DMS53 treated with DMSO at 0.1 percent for 48 hours (cell line): ENCODE data around the gene FGFR1OP2.
"Not testable (repeated sequence)": the region's sequence is repeated elsewhere in the genome, so short reads cannot be mapped to it uniquely, and the experiment has no call there.

Source experiments
- DNase-seq: peaks from one replicate; lab custom pipeline; 2025; ENCODE audit not compliant: unreplicated experiment; lab: John Stamatoyannopoulos, UW

The FGFR1OP2 gene

GRCh38 chr12:26937863-26938700, at the start of gene FGFR1OP2, which contains the start of gene INTS13:
Gene FGFR1OP2, plus strand, starts transcription at chr12:26938470. Its CDS starts 15,689 bp downstream, at chr12:26954159.
Gene INTS13, minus strand, starts transcription at chr12:26937981. Its CDS starts 1,178 bp downstream, at chr12:26936803.
- peak; percentile 100 for DNase-seq

GRCh38 chr12:26890784-26891183, 47.5 kb upstream of the FGFR1OP2 start:
- DNase-seq: no peak

DNA sequence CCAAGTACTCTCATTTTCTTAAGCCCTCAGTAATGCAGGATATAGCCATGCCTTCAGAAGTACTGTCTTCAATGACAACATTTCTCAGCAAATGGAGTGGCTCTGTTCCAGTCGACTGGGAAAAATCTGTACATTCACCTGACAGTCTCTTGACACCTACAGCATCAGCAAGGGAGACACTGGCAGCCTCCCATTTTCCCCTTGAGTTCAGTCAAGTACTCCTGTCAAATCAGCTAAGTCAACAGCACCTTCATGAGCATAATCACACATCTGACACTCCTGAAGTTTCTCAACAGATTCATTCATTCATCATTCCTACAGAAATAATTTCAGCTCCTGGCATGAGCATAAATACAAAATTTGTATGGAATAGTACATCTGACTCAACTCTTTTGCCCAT, 46.6 kb upstream of the FGFR1OP2 start:
- peak; percentile 33 for DNase-seq

DNA sequence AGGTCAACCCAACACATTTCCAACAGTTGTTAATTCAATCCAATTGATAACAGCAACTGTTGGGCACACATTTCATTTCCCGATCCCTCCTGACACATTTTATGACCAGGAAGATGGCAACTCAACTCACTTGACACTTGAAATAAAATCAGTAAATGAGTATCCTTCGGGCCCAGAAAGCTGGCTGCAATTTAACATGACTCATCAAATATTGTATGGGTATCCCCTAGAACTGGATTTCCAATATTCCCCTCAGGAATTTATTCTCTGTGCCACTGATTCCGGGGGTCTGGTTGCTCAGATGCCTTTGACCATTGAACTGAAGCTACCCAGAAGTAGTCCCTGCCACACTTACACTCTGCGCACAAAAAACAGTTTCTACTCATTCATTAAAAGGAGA, 42.6 kb upstream of the FGFR1OP2 start:
- no peak for DNase-seq

DNA sequence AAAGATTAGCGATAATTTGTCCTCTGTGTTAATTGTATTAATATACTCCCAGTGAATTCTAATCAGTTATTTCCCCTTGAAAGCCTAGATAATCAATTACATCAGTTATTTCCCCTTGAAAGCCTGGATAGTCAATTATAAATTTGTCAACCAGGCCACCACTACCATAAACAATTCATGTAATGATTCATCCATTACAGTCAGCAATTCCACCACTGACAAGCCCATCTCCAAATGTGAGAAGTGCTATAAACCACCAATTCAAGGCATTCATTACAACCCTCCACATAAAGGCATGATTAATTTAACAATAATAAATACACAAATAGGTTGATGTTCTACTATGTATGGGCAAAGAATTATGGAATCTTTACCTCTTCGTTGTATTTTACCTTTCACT, 41.4 kb upstream of the FGFR1OP2 start:
- DNase-seq: no peak

- DNase-seq: not testable (repeated sequence)
Measured at GRCh38 chr12:26903396-26903795, 34.9 kb upstream of the FGFR1OP2 start.

- DNase-seq: no peak
Measured at GRCh38 chr12:26906024-26906423, 32.2 kb upstream of the FGFR1OP2 start.

DNA sequence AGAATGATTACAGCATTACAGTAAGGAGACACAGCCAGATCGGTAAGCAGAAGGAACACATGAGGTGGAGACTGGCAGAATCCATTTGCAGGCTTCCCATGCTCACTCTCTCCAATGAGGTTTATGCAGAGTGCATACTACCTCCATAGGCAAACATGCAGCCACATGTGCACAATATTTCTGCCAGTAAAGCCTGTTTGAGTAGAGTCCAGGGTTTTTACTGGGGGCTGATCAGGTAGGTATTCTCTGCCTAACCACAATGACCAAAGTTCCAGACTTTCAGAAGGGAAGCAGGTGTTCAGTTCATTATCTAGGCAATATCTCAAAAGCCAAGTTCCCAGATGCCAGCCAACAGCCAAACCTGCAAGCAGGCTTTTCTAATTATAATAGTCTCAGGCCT, 31.6 kb upstream of the FGFR1OP2 start:
- no peak for DNase-seq

DNA sequence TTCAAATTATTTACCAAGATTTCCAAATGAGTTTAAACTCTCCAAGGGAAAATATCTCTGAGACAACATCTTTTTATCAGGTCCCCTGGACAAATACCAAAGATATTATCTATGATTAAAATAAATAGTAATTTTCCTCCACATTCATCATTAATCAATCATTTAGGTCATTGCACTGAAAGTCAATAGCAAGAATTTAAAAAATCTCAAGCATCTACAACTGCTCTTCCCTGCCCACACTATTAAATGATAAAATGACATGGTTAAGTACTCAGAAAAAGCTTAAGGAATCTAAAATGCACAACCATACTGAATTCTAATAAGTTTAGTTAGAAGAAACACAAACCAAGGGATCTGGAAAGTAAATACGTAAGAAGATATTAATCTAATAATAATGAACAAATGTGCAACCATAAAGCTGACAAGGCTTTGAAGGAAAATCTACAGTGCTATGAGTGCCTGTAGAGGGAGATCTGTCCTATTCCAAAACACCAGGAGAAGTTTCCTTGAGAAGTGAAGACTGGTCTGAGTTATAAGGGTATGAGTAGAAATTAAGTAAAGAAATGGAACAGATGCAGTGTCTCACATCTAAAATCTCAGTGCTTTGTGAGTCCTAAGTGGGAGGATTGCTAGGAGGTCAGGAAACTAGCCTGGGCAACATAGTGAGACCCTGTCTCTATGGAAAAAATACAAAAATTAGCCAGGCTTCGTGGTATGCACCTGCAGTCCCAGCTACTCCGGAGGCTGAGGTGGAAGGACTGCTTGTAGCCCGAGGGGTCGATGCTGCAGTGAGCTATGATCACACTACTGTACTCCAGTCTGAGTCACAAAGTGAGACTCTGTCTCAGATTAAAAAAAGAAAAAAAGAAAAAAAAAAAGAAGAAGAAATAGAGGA, 19.7 kb upstream of the FGFR1OP2 start:
- no peak for DNase-seq

DNA sequence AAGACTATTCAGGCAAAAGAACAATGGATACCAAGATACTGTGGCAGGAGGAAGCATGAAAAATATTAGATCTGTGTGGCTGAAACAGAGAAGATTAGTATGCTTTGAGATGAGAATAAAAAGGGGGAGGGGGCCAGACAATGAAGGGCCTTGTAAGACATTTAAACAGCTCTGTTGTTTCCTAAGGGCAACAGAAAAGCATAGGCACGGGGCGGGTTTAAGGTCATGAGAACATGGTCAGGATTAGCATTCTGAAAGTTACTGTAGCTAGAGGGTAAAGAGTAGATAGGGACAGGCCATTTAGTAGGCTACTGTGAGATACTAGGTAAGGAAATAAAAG, 19.1 kb upstream of the FGFR1OP2 start:
- DNase-seq: no peak

GRCh38 chr12:26921886-26922285, 16.4 kb upstream of the FGFR1OP2 start:
- no peak for DNase-seq

- DNase-seq: no peak
Measured at GRCh38 chr12:26928661-26929060, 9.6 kb upstream of the FGFR1OP2 start.

DNA sequence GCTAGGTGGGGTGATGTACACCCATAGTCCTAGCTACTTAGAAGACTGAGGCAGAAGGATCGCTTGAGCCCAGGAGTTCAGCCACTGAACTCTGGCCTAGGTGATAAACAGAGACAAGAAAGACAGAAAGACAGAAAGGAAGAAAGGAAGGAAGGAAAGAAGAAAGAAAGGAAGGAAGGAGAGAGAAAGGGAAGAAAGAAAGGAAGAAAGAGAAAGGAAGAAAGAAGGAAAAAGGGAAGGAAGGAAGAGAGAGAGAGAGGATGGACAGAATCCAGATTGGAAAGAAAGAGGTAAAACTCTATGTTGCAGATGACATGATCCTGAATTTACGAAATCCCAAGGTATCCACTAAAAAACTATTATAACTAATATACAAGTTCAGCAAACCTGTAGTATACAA, 8.7 kb upstream of the FGFR1OP2 start:
- no peak for DNase-seq

DNA sequence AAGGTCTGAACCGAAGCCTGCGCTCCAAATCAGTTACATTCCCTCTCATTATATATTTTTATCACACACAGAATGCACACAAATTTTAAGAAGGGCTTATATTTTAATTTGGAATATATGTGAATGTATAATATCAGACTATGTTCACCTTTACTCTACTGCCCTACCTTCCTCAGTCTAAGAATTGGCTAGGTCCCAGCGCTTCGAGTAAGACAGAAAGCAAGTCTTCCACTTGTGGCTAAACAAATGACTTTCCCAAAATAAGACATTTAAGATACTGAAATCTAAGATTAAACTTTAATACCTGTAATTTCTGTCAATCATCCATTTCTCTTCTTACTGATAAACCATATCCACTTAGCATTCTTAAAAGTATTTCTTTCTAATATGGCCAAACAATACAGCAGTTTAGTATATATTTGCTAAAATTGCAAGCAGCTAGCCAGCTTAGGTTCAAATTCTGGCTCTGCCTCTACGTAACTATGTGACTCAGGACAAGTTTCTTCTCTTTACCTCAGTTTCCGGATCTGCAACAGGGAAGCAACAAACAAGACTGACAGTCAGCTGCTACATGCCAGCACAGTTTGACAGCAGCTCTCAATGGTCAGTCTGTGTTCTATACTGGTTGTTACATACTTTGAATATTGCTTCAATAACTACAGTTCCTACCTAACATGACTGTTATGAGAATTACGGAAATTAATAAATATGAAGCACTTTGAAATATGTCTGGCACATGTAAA, 2.5 kb upstream of the FGFR1OP2 start:
- no peak for DNase-seq

GRCh38 chr12:26936559-26937442, 1.5 kb upstream of the FGFR1OP2 start:
- no peak for DNase-seq

DNA sequence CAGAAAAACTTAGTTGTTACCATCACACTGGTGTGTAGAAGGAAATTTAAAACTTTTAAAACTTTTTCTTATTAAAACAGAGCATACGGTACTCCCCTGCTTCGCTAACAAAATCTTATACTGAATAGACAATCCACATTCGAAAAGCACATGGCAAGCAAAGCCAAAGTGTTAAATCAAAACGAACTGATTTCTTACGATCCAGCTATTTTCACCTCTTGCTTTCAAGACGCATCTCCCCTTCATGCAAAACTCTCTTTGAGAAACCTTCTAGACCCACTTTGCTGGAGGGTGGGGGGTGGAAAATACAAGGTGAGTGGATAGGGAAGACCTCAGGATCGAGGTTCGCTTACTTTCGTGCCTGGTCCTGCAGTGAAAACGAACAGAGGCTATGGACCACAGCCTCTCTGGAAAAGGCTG, 817 bp upstream of the FGFR1OP2 start:
- no peak for DNase-seq

DNA sequence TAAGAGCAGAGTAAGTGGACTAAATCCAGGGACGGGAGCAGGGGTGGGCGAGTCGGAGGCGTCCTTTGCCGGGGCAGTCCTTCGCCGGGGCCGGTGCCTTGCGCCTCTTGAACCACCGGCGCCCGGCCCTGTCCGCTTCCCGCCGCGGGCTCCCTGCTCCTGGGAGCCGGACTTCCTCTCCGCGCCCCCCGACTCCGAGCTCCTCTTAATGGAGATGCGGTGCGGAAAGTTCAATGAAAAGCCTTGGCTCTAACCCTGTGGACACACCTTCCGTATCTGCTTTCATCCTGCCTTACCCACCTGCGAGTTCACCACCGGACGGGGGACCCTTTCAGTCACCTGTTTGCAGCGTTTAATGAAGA, 412 bp downstream of the FGFR1OP2 start:
- peak; percentile 82 for DNase-seq

- no peak for DNase-seq
Measured at GRCh38 chr12:26939192-26939832, 1.0 kb downstream of the FGFR1OP2 start.

- no peak for DNase-seq
Measured at GRCh38 chr12:26939953-26940352, 1.7 kb downstream of the FGFR1OP2 start.
